GM21447 (cell line): Measurements from ENCODE around the gene THSD1.
"Not testable (repeated sequence)": the region's sequence is repeated elsewhere in the genome, so short reads cannot be mapped to it uniquely, and the experiment has no call there.

Experiments
- ATAC-seq: cut with Tn5 transposase; IDR thresholded peaks from one replicate; pipeline ENCODE4 v1.9.1; 2021; ENCODE audit not compliant: unreplicated experiment

The THSD1 gene

DNA sequence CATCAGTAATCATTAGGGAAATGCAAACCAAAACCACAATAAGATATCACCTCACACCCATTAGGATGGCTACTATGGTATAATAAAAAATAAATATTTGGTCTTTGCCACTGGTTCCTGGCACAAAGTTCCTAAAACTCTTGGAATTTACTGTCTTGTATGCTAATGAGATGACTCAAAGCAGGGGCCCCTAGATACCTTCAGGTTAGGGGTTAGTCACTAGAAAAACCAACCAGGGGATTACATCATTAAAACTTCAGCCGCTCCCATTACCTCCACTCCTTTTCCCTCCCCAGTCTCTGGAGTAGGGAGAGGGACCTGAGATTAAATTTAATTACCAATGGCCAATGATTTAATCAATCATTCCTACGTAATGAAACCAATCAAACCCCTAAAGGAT, 49.6 kb downstream of the THSD1 start:
- no peak for ATAC-seq

- no peak for ATAC-seq
Measured at GRCh38 chr13:52353193-52353592, 52.8 kb downstream of the THSD1 start.

GRCh38 chr13:52348983-52349780, 56.8 kb downstream of the THSD1 start:
- no peak for ATAC-seq

DNA sequence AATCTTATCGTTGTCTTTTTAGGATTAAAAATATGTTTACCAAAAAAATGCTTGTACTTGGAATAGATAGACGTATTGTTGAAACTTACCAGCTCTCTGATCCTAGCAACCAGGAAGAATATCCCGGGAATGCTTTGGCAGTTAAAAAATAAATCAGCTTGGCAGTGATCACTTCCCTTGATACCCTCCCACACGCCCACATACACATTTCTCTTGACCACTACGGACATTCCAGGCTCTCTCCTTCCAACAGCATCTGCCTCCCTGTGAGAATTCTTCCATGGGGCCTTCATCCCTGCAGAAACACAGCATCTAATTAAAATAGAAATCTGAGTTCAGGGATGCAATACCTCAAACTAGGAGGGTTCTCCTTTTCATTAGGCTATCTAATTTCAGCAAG, 57.9 kb downstream of the THSD1 start:
- no peak for ATAC-seq

- no peak for ATAC-seq
Measured at GRCh38 chr13:52345631-52346251, 60.2 kb downstream of the THSD1 start.

GRCh38 chr13:52345048-52345447, 60.9 kb downstream of the THSD1 start:
- no peak for ATAC-seq

GRCh38 chr13:52344108-52344507, 61.9 kb downstream of the THSD1 start:
- no peak for ATAC-seq

GRCh38 chr13:52342203-52342602, 63.8 kb downstream of the THSD1 start:
- not testable (repeated sequence) for ATAC-seq

- ATAC-seq: not testable (repeated sequence)
Measured at GRCh38 chr13:52337828-52338455, 68.0 kb downstream of the THSD1 start.

GRCh38 chr13:52334107-52334506, 71.9 kb downstream of the THSD1 start:
- ATAC-seq: not testable (repeated sequence)

- not testable (repeated sequence) for ATAC-seq
Measured at GRCh38 chr13:52331844-52332243, 74.1 kb downstream of the THSD1 start.
